ENCODE data around the gene CMA1.
"Not testable (repeated sequence)": the region's sequence is repeated elsewhere in the genome, so short reads cannot be mapped to it uniquely, and the experiment has no call there.

CMA1 gene

DNA sequence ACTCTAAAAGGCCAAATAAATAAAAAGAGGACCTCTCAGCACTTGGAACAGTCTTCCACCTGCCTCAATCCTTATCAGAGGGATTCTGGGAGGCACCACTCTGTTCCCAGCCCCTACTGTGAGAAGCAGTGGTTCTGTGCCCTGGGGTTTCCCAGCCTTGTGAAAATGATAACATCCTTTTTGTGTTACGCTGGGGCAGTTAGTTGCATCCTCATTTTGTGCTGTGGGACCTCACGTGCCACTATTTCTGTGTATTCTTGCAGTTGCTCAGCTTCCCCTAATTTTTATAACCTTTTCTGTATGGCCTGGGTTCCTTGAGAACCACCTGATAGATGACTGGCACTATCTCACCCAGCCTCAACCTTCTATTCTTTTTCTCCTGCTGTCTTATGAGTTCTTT, 10.8 kb upstream of the CMA1 start:
- H3K4me3 ChIP-seq (ENCODE audit: low read depth, low read length): no peak overlapping the region
- TF ChIP-seq, protein P1, sequence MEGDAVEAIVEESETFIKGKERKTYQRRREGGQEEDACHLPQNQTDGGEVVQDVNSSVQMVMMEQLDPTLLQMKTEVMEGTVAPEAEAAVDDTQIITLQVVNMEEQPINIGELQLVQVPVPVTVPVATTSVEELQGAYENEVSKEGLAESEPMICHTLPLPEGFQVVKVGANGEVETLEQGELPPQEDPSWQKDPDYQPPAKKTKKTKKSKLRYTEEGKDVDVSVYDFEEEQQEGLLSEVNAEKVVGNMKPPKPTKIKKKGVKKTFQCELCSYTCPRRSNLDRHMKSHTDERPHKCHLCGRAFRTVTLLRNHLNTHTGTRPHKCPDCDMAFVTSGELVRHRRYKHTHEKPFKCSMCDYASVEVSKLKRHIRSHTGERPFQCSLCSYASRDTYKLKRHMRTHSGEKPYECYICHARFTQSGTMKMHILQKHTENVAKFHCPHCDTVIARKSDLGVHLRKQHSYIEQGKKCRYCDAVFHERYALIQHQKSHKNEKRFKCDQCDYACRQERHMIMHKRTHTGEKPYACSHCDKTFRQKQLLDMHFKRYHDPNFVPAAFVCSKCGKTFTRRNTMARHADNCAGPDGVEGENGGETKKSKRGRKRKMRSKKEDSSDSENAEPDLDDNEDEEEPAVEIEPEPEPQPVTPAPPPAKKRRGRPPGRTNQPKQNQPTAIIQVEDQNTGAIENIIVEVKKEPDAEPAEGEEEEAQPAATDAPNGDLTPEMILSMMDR (IDR thresholded peaks at IDR 0.05; ENCODE audit: borderline replicate concordance, insufficient read depth, low read depth, low read length): no peak

DNA sequence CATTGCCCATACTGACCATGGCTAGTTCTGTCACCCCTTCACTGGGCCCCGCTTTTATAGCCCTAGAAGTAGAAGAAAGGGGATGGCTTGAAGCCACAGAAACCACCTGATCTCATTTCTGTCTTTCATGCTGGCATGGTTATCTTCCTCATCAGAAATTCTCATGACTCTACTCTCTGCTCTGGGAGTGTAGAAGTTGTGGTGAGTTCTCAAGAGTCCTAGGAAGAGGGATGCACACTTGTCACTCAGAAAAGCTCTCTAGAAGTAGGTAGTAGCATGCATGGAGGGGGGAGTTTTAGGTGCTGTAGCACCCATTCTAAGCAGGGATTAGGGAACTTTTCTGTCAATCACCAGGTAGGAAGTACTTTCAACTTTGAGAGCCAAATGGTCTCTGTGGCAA, 6.1 kb upstream of the CMA1 start:
- TF ChIP-seq, protein P1 (IDR thresholded peaks at IDR 0.05; ENCODE audit: borderline replicate concordance, insufficient read depth, low read depth, low read length): no peak
- no peak overlapping the region for H3K4me3 ChIP-seq (ENCODE audit: low read depth, low read length)

GRCh38 chr14:24513009-24513408, 4.9 kb upstream of the CMA1 start:
- H3K4me3 ChIP-seq (ENCODE audit: low read depth, low read length): no peak overlapping the region
- TF ChIP-seq, protein P1 (IDR thresholded peaks at IDR 0.05; ENCODE audit: borderline replicate concordance, insufficient read depth, low read depth, low read length): no peak

DNA sequence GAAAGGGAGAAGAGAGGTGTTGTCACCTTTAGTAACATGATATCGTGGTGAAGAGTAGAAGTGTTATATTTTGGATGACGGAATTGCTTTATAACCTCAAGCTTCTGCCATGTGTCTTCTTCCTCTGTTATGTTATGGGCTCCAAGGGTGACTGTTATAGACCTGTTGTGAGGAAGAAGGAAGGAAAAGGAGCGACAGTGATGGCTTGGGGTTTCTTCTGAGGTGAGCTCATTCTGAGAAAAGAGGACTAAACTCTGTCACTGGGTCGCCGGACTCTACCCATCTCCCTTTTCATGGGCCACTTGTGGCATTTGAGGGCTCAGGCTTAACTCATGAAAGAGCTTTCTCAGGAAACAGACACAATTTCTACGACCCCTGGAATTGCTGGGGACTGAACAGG, 1.6 kb downstream of the CMA1 start:
- TF ChIP-seq, protein P1 (IDR thresholded peaks at IDR 0.05; ENCODE audit: borderline replicate concordance, insufficient read depth, low read depth, low read length): no peak

DNA sequence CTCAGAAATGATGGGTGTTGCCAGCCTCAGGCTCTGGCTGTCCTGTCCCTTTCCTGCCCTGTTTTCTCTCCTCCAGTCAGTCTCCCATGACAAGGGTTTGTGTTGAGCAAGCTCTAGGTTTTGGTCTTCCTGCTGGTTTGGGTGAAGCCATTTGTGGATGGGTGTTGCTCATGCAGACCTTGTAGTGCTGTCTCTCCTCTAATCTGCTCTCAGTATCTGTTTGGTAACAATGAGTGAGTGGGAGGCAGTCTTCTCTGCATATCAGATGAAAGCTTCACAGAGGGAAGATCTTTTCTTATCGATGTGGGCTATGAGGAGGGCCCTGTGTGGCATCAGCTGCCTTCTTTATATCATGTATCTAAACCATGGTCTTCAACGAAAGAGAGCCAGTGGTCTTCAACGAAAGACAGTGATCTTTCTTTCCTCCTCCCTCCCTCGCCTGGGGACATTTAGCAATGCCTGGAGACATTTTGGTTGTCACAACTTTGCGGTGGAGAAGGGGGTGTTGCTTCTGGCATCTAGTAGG, 3.6 kb downstream of the CMA1 start:
- H3K4me3 ChIP-seq (ENCODE audit: low read depth, low read length): no peak overlapping the region
- TF ChIP-seq, protein P1 (IDR thresholded peaks at IDR 0.05; ENCODE audit: borderline replicate concordance, insufficient read depth, low read depth, low read length): no peak

More for the DNA sequence above, 1.6 kb downstream of the CMA1 start:
- no peak overlapping the region for H3K4me3 ChIP-seq (ENCODE audit: low read depth, low read length)

GRCh38 chr14:24491586-24492408, 16.3 kb downstream of the CMA1 start:
- not testable (repeated sequence) for H3K4me3 ChIP-seq (ENCODE audit: low read depth, low read length)

DNA sequence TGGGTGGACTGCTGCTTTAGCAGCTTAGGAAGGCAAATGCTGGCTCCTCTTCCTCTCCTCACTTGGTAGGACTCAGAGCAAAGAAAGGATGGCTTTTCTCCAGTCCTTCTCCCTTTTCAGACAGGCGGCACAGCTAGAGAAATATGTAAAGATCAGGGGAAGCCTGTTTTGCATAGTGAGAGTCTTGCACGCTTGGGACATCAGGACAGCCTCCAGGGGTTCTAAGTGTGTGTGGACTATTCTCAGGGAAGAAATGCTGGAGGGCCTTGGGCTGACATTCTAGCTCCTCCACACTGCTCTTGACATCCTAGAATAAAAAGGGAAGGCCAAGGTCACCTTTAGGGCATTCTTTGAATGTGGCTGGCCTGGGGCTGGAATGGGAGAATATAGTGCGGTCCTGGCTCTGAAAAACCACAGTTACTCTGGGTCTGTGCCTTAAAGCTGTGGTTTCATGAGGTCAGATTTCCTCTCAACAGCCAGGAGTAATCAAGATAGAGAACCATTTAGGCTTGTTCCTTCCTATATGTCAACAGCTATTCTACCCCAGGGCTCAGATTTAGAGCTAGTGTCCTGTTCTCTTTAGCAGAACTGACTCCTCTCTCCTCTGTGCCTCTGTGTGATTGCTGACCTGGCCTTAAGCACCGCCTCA, 24.3 kb downstream of the CMA1 start:
- H3K4me3 ChIP-seq (ENCODE audit: low read depth, low read length): no peak overlapping the region
- TF ChIP-seq, protein P1 (IDR thresholded peaks at IDR 0.05; ENCODE audit: borderline replicate concordance, insufficient read depth, low read depth, low read length): no peak

DNA sequence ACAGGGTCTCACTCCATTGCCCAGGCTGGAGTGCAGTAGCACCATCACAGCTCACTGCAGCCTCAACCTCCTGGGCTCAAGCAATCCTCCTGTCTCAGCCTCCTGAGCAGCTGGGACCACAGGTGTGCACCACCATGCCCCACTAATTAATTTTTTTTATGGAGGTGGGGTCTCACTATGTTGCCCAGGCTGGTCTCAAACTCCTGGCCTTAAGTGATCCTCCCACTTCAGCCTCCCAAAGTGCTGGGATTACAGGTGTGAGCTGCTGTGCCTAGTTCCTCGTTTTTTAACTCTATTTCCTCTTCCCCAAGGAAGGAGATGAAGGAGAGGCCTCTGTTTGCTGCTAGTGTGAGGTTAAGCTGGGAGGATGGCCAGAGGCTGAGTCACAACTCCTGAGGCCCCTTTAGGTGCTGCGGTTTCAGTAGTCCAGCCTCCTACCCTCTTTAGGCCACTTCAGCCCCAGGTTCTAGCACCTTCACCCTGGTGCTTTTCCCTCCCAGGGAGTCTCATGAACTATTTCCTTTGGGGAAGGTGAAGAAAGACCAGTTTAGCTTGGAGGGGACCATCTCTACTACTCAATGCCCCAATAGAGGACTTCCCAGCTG, 25.3 kb downstream of the CMA1 start:
- H3K4me3 ChIP-seq (ENCODE audit: low read depth, low read length): not testable (repeated sequence)
